Mammary epithelial cell (primary cell): Measurements from ENCODE around the gene FAM53A.

Experiments used
- EZH2 ChIP-seq: IDR thresholded peaks from 2 replicates; pipeline ENCODE4 v1.6.1; 2012; ENCODE audit warnings: low read length, inconsistent platforms, borderline replicate concordance
- TF ChIP-seq, protein P1 (sequence below), 2 donors: IDR thresholded peaks in 1 of 2; conservative IDR thresholded peaks in 1 of 2; 2 replicates each; pipeline ENCODE4 v1.5.1; 2011 to 2012; ENCODE audit warnings: inconsistent platforms in 2 of 2, low read length in 2 of 2, mild to moderate bottlenecking in 2 of 2, control low read depth in 1 of 2, low read depth in 1 of 2; ENCODE audit not compliant: insufficient read depth in 1 of 2; ENCODE audit errors: extremely low read depth in 1 of 2

DNA sequence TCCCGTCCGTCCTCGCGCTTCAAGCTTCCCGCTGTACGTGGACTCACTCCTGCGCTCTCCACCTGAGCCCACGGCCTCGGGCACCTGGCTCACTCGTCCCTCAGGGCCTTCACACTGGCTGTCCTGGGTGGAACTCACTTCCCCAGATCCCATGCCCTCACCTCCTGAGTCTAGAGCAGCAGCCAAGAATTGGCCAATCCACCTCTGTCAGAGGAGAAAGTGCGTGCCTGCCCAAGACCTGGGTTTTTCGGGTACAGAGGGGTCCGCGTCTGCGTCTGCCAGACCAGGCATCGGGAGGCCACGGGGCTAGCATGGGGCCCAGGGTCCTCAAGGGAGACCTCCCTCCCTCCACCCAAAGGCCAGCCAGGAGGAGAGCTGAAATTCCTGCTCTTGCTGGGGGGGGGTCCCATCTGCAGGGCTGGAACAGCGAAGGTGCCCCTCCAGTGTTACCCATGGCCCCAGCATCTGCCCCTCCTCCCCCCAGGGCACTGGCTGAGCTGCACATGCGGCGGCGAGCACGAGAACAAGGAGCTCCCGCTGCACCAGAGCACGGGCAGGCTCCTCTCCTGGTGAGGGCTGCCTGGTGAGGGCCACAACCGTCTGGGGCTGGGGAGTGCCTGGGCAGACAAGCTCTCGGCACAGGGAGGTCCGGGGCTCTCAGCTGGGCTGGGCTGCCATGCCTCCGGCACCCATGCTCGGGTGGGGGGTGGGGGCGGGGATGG is 47.5 kb downstream of the FAM53A start:
- TF ChIP-seq, protein P1, sequence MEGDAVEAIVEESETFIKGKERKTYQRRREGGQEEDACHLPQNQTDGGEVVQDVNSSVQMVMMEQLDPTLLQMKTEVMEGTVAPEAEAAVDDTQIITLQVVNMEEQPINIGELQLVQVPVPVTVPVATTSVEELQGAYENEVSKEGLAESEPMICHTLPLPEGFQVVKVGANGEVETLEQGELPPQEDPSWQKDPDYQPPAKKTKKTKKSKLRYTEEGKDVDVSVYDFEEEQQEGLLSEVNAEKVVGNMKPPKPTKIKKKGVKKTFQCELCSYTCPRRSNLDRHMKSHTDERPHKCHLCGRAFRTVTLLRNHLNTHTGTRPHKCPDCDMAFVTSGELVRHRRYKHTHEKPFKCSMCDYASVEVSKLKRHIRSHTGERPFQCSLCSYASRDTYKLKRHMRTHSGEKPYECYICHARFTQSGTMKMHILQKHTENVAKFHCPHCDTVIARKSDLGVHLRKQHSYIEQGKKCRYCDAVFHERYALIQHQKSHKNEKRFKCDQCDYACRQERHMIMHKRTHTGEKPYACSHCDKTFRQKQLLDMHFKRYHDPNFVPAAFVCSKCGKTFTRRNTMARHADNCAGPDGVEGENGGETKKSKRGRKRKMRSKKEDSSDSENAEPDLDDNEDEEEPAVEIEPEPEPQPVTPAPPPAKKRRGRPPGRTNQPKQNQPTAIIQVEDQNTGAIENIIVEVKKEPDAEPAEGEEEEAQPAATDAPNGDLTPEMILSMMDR (conservative IDR thresholded peaks at IDR 0.05 in 1 of 2, IDR thresholded peaks at IDR 0.05 in 1 of 2; ENCODE audit: extremely low read depth in 1 of 2, insufficient read depth in 1 of 2, low read depth in 1 of 2, low read length in 2 of 2) = no peak
- no peak for TF ChIP-seq EZH2
